Measurements from ENCODE around the gene TSTD2.

DNA sequence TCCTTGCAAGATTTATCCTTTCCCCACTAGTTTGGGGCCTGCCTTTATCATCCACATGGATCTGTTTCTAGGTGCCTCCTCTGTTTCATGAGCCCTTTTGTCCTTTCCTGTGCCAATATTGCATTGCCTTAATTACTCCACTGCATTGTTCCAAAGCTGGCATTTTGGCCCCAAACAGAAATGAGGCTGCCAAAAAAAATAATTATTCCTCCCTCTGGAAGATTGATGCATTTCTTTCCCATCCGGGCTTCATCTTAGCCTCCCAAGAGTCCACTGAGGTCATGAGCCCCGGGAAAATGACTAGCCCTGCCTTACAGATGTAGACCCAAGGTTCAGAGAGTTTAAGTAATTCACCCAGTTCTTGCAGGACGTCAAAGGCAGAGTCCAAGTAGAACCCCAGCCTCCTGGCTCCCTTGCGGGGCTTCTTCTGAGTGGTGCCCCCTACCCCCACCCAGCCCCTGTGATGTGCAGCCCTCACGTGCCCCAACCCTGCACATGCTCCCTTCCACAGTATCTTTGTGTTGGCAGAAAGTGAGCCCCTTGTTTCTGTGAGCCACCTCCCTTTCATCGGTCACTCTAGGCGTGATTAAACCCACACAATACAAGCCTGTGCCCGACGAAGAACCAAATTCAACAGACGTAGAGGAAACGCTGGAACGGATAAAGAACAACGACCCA lies 69.6 kb downstream of the TSTD2 start:
- TF ChIP-seq, protein P1, sequence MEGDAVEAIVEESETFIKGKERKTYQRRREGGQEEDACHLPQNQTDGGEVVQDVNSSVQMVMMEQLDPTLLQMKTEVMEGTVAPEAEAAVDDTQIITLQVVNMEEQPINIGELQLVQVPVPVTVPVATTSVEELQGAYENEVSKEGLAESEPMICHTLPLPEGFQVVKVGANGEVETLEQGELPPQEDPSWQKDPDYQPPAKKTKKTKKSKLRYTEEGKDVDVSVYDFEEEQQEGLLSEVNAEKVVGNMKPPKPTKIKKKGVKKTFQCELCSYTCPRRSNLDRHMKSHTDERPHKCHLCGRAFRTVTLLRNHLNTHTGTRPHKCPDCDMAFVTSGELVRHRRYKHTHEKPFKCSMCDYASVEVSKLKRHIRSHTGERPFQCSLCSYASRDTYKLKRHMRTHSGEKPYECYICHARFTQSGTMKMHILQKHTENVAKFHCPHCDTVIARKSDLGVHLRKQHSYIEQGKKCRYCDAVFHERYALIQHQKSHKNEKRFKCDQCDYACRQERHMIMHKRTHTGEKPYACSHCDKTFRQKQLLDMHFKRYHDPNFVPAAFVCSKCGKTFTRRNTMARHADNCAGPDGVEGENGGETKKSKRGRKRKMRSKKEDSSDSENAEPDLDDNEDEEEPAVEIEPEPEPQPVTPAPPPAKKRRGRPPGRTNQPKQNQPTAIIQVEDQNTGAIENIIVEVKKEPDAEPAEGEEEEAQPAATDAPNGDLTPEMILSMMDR (IDR thresholded peaks at IDR 0.05; ENCODE audit: low read depth, low read length, poor library complexity, severe bottlenecking), result no peak
- no peak for TF ChIP-seq EZH2phosphoT487 (IDR thresholded peaks at IDR 0.05; ENCODE audit: borderline replicate concordance, low read length)
